ENCODE data around the gene RAMP3.
"Not testable (repeated sequence)": the region's sequence is repeated elsewhere in the genome, so short reads cannot be mapped to it uniquely, and the experiment has no call there.

Gene RAMP3

DNA sequence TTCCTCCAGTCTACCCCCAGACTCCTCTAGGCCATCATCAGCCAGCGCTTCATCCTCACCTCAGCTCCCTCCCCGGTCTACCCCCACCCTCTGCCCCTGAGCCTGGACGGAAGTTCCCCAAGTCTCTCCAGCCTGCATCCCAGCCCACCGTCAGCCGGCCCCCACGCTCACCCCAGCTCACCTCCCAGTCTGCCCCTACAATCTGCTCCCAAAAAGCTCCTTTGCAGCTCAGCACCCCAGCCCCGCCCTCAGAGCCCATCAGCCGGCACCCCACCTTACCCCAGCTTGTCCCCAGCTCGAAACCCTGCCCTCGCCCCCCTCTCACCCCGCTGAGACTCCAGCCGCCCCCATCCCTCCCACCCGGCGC, 322 bp upstream of the RAMP3 start:
- DNase-seq (ENCODE audit: low read depth), result no peak

DNA sequence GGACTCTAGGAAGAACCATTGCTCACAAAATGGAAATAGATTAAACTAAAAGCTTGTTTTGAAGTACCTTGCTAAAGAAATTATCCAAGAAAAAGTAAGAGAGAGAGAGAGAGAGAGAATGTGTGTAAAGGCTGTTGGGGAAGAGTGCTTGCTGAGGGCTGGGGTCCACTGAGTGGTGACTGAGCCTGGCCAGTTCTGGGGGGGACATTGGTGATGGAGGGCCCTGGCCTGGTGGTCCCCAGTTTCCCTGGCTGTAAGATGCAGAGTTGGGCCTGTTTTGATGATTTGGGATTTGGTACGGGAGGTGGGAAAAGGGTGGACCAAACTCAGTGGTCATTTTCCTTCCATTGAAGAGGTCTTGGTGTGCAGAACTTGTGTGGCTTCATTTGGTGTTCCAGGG, 880 bp downstream of the RAMP3 start:
- no peak for DNase-seq (ENCODE audit: low read depth)

DNA sequence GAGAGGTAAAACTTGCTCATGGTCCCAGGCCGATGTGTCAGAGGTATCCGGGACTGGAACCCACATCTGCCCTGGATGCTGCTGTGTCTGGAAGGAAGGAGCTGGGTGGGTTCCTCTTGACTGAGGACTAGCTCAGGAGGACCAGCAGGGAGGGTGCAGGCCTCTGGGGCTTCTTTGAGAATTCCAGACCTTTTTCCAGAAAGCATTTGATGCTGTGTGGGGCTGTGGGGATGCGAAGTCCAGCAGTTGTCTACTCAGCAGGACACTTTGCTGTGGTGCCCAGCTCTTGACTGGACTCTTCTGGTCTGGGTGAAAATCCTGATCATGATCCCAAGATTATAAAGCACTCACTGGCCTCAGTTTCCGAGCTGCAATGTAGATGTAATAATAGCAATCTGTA, 1.7 kb downstream of the RAMP3 start:
- no peak for DNase-seq (ENCODE audit: low read depth)

DNA sequence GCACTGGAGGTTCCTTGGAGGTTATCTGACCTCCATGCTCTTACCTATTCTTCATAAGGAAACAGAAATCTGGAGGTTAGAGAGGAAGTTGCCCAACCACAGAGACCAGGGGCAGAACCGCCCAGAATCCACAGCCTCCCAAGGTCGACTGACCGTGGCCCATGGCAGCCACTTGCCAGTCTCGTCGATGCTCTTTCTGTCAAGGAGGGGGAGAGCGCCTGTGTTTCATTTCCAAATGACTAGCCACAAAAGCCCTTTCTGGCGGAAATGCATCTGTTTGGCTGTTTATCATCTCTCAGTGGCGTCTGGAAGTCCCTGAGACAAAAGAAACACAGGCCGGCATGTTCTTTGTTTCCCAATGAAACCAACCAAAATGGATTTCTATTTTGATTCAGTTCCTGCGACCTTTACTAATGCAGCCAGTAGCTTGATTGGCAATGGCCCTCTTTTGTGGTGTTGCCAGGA, 2.9 kb downstream of the RAMP3 start:
- no peak for DNase-seq (ENCODE audit: low read depth)

DNA sequence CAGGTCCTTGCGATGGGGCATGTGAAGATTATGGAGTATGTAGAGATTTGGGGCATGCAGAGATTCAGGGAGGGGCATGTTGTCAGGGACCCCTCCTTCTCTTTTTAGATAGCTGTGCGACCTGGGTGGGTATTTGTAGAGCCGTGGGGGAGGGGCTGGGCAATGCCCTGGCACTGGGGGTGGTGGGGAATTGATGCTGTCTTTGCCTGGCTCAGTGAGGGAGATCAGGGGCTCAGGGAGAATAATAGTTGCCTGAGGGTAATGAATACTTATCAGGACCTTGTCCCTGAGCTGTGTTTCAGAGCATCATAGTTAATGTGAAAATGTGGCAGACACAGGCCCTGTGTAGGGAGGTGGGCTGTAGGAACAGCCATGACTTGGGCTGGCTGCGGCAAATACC, 3.5 kb downstream of the RAMP3 start:
- DNase-seq (ENCODE audit: low read depth), result no peak

DNA sequence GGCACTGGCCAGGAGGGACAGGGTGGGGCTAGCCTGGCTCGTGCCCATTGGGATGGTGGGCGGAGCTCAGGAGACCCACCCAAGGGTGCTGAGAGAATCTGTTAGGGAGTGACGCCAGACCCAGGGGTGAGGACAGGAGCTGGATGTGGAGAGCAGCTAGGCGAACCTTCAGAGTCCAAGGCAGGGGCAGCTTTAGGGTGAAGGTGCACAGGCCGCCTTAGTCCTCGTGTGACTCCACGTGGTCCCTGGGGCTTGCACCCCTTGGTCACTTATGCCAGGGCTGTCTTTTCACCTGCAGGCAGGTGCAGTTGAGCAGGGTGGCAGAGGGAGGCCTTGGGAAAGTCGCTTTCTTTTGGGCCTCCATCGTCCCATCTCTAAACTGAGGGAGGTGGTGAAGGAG, 4.3 kb downstream of the RAMP3 start:
- DNase-seq (ENCODE audit: low read depth), result no peak

DNA sequence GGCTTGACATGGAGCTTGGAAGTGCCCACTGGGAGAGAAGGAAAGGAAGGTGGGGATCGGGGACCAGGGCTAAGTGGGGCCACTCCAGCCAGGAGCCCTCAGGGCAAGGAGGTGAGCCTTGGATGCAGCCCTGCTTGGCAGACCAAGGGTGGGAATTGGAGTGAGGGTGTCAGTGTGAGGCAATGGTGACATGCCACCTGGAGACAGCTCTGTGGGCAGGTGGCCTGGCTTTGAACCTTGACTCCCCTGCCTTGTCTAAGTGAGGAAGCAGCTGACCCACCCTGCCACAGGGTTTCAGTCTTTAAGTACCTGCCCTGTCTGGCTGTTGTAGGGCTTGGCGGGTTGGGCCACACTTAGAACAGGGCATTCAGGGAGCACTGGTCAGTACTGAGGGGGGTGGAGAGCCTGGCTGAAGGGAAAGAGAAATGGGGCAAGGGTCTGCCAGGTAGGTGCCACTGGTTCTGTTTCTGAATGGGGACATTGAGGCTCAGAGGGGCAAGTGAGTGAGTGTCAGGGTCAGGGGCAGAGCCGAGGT, 4.8 kb downstream of the RAMP3 start:
- no peak for DNase-seq (ENCODE audit: low read depth)

DNA sequence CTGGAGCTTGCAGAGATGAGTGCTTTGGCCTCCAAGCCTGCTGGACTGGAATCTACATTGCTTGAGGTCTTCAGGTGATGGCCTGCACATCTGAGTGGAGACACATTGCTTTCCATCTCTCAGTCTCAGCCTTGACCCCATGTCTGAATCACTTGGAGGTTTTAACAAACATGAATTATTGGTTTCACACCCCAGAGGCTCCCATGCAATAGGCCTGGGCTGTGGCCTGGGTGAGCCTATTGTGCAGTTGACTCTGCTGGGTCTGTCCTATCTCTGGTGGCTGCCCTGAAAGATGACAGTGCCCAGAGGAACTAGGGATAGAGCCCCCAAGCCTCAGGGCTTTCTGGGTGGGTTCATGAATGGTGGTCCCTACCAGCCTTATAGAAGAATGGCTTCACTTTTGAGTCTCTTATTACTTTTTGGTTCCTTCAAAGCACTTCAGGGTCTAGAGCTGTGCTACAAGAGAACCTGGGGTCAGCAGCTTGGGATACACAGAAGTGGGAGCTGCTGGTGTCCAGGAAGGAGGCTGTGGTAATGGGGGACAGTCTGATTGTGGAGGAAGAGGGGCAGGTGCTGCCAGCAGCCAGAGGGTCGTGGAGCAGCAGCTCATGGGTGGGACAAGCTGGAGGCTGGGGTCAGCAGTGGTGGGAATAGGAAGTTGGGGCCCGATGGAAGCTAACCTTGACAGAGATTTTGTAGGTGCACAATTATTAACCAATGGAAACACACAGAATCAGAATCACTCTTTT, 5.5 kb downstream of the RAMP3 start:
- DNase-seq (ENCODE audit: low read depth), result no peak

DNA sequence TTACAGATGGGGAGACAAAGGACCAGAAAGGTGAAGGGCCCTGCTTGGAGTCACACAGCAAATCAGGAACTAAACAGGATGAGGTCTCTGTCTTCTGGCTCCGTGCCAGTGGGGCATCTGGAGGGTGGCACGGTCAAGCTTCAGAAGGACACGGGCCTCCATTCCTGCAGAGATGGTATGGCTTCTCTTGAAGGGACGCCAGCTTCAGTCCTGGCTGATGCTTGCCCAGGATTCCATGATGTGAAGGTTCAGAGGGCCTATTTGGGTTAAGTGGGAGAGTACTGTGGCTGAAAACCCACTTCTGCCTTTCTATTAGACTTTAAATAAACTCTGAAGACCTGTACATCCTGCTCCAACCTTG, 6.1 kb downstream of the RAMP3 start:
- no peak for DNase-seq (ENCODE audit: low read depth)

DNA sequence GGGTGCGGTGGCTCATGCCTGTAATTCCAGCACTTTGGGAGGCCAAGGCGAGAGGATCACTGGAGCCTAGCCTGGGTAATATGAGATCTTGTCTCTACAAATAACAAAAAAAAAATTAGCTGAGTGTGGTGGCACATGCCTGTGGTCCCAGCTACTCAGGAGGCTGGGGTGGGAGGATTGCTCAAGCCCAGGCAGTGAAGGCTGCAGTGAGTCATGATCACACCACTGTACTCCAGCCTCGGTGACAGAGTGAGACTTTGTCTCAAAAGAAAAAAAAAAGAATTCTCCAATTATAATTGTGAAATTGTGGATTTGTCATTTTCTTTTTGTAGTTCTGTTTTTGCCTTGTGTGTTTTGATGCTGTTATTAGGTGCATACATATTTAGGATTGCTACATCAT, 6.7 kb downstream of the RAMP3 start:
- not testable (repeated sequence) for DNase-seq (ENCODE audit: low read depth)

DNA sequence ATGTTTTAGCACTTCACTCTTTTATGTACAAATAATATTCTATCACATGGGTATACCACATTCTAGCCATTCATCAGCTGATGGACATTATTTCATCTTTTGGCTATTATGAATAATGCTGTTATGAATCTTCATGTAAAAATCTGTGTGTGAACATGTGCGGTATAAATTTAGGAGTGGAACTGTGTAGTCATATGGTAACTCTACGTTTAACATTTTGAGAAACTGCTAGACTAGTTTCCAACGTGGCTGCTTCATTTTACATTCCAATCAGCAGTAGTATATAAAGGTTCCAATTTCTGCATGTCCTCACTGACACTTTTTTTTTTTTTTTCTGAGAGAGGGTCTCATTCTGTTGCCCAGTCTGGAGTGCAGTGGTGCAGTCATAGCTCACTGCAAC, 8.3 kb downstream of the RAMP3 start:
- no peak for DNase-seq (ENCODE audit: low read depth)

DNA sequence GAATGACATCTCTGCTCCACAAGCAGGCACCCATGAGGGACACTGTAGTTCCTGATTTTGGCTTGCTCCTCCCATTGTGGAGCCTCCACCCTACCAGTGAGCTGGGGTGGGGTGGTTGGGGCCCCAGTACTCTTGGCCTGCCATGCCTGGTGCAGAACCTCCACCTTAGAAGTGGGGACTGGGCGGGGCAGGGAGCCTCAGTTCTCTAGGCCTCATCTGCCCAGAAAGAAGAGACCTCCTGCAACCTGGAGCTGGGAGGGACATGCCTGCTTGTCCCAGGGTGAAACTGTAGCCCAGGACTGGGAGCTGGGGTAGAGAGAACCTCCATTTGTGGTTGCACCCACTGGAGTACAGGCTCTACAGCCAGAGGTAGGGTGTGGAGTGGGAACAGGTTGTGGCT, 14.4 kb downstream of the RAMP3 start:
- no peak for DNase-seq (ENCODE audit: low read depth)

DNA sequence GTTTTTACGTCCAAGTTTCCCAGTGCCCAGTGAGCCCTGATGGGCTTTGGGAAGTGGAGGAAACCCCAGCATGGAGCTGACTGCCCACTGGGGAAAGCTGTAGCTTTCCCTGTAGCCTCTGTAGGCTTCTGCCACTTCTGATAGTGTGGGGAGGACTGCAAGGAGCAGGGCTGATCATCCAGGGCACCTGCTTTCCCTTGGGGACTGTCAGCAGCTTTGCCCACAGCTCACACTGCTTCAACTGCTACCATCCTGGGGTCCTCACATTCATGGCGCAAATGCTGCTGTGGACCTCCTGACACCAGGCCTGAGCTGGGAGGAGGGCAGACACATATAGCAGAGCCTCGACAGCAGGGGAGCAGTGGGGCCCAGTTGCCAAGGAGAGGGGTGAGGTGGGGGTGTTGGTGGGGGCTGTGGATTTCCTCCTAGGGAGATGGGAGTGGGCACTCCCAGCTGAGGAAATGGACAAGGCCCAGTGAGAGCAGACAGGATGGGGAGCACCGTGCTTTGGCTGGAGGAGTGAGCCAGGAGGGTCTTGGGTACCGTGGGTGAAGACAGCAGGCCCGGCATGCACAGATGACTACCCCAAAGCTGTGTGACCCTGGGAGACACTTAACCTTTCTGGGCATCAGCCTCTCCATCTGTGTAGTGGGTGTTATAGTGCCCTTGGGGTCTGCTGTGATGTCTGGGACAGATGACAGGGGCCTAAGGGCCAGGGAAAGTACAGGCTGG, 16.2 kb downstream of the RAMP3 start:
- no peak for DNase-seq (ENCODE audit: low read depth)

DNA sequence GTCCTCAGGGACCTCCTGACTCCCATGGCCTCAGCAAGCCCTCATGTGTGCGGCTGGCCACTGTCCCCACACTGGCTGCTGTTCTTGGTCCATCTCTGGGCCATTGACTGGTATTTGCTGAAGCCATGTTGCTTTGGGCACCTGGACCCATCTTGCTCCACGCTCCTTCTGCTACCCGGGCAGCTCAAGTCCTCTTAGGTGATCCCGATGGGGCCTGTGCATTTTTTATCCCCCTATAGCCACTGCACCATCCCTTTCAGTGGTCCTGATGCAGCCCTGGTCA, 16.7 kb downstream of the RAMP3 start:
- DNase-seq (ENCODE audit: low read depth), result no peak

DNA sequence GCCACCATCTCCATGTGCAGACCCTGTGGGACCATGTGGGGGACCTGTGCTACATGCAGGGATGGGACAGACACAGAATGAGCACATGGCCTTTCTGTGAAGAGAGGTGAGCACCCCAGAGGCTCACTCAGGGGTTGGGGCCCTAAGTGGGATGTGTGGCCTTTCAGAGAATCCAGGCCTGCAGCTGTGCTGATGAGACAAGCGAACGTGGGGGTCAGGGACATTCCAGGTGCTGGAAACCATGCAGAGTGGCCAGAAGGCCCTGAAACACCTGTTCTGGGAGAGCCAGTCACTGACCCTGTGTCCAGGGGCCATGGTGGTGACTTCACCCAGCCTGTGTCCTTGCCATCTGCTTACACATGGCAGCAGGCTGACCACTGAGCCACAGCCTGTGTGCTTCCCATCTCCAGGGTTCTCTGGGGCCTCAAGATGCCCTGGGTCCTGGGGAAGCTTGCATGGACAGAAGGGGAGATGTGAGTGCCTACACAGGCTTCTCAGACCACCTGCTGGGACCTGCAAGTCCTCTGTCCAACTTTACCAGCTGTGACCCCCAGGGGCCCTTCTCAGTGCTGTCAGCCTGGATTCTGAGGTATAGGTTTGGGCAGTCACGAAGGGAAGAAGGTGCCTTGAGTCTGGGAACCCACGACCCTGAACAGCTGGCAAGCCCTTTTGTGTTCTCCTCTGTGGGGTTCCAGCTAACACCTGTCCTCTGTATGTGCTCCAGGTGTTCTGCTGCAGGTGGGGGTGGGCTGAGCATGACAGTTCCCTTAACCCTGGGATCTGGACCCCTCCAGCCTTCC, 17.6 kb downstream of the RAMP3 start:
- no peak for DNase-seq (ENCODE audit: low read depth)

DNA sequence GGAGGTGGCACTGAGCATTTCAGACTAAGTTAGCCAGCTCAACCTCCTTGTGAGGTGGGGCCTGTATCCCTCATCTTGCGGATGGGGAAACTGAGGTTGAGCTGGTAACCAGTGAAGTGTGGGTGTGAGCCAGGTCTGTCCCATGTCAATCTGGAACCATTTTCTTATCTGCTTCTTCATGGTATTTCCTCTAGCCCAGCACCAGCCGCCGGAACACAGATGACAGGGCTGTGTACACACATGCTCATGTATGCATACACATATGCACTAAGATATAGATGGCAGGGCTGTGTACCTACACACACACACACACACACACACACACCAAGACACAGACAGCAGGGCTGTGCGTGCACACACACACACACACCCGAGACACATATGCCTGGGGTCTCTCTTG, 18.5 kb downstream of the RAMP3 start:
- DNase-seq (ENCODE audit: low read depth), result no peak

DNA sequence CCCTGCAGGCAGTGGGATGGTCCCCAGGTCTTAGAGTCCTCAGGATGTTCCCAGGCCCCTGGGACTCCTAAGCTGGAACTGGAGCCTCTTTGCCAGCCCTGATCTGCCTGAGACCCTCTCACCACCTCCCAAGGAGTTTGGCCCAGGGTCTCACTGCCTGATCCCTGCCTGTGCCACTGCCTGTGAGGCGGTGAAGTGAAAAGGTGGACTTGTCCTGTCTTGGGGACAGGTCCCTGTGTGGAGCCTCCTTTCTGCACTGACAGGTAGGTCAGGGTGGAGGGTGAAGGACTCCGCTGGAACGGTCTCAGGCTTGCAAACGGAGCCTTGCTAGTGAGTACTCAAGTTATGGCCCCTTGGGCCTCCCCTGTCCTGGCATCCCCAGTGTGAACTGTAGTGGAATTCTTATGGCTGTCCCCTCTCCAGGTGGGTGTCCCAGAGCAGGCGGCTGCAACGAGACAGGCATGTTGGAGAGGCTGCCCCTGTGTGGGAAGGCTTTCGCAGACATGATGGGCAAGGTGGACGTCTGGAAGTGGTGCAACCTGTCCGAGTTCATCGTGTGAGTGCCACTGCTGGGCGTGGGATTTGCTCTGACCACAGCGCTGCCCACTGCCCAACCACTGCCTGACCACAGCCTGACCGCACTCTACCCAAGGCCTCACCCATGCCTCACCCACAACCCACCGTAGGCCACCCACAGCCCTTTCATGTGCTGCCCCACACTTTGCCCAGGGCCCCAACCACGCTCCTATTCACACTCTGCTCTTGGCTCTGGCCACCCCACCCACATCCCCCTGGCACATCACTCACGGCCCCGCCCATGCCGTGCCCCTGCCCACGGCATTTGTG, 19.5 kb downstream of the RAMP3 start:
- no peak for DNase-seq (ENCODE audit: low read depth)

DNA sequence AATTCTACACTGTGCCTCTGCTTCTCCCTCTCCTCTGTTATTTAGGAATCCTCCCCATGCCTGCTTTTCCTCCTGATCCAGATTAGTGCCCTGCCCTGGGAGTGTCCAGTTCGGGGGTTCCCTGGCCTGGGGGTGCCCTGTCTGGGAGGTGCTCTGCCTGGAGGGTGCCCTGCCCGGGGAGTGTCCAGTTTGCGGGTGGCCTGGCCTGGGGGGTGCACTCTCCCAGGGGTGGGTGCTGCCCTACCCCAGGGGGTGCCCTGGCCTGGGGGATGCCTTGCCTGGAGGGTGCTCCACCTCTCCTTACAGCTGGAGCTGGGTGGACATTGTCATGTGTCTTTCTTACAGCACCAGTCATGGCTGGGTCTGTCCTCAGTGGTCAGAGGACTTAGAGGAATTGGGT, 20.2 kb downstream of the RAMP3 start:
- no peak for DNase-seq (ENCODE audit: low read depth)

DNA sequence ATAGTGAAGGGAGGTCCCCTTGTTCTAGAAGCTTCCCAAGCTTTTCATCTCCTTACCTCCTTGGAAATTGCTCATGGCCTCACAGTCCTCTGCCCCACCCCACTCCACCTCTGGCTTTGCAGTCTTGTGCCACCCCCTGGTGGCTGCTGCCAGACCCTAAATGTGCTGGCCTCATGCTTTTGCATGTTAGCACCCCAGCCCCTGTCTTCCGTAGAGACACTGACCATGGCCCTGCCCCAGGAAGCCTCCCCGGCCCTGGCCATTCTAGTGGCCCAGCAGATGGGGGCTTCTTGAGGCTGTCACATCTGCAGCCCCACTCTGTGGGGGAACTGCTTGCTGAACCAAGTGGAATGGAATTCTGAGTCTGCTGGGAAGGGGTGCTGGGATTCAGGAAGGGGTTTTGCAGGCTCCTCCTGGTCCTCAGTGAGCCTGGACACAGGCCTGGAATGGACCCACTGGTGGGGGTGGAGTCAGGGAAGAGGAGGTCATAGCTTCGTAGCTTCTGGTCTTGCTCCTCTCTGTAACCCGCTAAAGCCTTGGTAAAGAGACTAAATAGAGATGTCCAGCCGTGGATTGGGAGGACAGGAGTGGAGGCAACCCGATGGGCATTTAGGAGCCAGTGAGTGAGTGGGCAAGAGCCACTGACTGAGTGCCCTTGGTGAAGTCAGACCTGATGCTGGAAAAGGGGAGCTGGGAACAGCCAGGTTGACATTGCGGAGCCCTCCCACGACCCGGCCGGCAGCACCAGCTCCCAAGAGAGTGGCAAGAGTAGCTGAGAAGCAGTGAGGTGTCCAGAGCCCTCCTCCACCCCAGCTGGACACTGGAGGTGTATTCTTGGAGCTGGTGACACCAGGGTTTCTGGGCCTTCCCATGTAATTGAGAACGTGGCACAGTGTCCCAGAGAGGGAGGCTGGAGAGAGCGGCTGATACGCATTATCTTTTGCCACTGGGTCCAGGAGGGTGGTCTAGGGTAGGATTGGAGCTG, 20.9 kb downstream of the RAMP3 start:
- DNase-seq (ENCODE audit: low read depth), result no peak

DNA sequence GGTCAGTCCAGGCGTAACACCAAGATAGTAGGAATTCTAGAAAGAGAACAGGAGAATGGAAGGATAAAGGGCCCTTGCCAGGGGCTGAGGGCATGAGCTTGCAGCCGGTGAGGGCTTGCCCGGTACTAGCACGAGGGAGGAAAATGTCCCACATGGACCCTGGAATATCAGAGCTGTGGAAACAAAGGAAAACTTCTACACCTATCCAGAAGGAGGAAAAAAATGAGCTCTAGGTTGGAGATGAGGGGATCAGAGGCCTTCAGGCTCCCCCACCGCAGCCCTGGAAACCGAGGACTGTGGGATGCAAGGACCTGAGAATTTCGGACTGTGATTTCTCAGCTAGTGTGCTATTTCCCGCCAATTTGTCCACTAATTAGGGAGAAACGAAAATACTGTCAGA, 22.1 kb downstream of the RAMP3 start:
- DNase-seq (ENCODE audit: low read depth), result no peak
